Measurements from ENCODE around the gene FOXD2.

GRCh38 chr1:47390843-47391242, 47.0 kb upstream of the FOXD2 start:
- TF ChIP-seq CTCF (IDR thresholded peaks at IDR 0.05 in 4 of 5, conservative IDR thresholded peaks at IDR 0.05 in 1 of 5) (no peak), POLR2A (IDR thresholded peaks at IDR 0.05) (no peak)

Measured in gastrocnemius medialis (tissue), 4 donors.